K562 (cell line): Measurements from ENCODE around the gene SNPH. TPM values are rescaled to one million over a fixed set of nuclear protein-coding genes. Genes with fewer than 3 reads are reported as not detected.

Experiments used
- ATAC-seq: fragments of 200-7000 bp; cut with Tn5 transposase; 3 replicates; pipeline ENCODE4 v1.9.1; 2020; ENCODE audit warnings: moderate library complexity
- BruUV-seq: library from RNA; stranded (reverse); fragments of 400-500 nt; replicated peaks from 2 replicates; lab custom pipeline; 2021; lab: Mats Ljungman, UMichigan
- CTCF ChIA-PET: fragments of 300-600 bp; formaldehyde crosslinking; extraction: SDS; loops from one replicate; lab custom pipeline; 2021; ENCODE audit warnings: low intra/inter-chr PET ratio; lab: Yijun Ruan, JAX
- POLR2A ChIA-PET: fragments of 300-600, 350-650 bp; sonication (Branson Sonifier 250); formaldehyde crosslinking; extraction: SDS; loops from one replicate; lab custom pipeline; 2021; ENCODE audit warnings: antibody characterized with exemption, inconsistent platforms; lab: Yijun Ruan, JAX
- DNase-seq, 4 experiments: peaks; one replicate each; pipeline versions ENCODE4 v3.0.0 to v3.0.0-alpha.2; 2011 to 2018; ENCODE audit warnings: low spot score in 3 of 4, mixed read lengths in 3 of 4; ENCODE audit errors: extremely low read depth in 1 of 4
- FAIRE-seq: peaks from 2 replicates; lab custom pipeline; 2011; peaks lifted over from hg19 to GRCh38; lab: Jason Lieb, UNC
- H2AFZ ChIP-seq: 2 replicates; pipeline ENCODE4 v1.6.0; 2011; ENCODE audit warnings: low read depth, low read length, control low read depth, inconsistent platforms
- H3K27ac ChIP-seq: fragments of 200-600 bp; 3 replicates; pipeline ENCODE4 v1.8.0; 2011; ENCODE audit warnings: low read depth, mild to moderate bottlenecking, control low read depth, inconsistent platforms, low read length, moderate library complexity, mixed read lengths; ENCODE audit errors: extremely low read depth
- H3K27me3 ChIP-seq, 2 experiments: fragments of 300-600 bp in 1 of 2; 2 replicates in 1 of 2; 3 replicates in 1 of 2; pipeline versions ENCODE4 v1.6.0 to v1.8.0; 2011; ENCODE audit warnings: inconsistent platforms in 2 of 2, low read length in 2 of 2, mild to moderate bottlenecking in 1 of 2, mixed read lengths in 1 of 2, moderate library complexity in 1 of 2; ENCODE audit not compliant: control insufficient read depth in 2 of 2, insufficient read depth in 2 of 2
- H3K36me3 ChIP-seq: fragments of 300-600 bp; 3 replicates; pipeline ENCODE4 v1.8.0; 2011; ENCODE audit warnings: mild to moderate bottlenecking, low read length, inconsistent platforms; ENCODE audit not compliant: control insufficient read depth, insufficient read depth
- H3K4me1 ChIP-seq, 2 experiments: fragments of 200-600 bp in 1 of 2; replicated peaks in 1 of 2; 2 replicates in 1 of 2; 3 replicates in 1 of 2; pipeline versions ENCODE4 v1.5.1 to v1.8.0; 2011; ENCODE audit warnings: inconsistent platforms in 2 of 2, low read length in 2 of 2, mild to moderate bottlenecking in 1 of 2, mixed read lengths in 1 of 2, moderate library complexity in 1 of 2; ENCODE audit not compliant: control insufficient read depth in 2 of 2, insufficient read depth in 2 of 2
- H3K4me2 ChIP-seq: 2 replicates; pipeline ENCODE4 v1.6.1; 2011; ENCODE audit warnings: low read length, control low read depth, inconsistent platforms, mixed read lengths; ENCODE audit not compliant: insufficient read depth
- H3K4me3 ChIP-seq: fragments of 200-600 bp; sonication (generic), shearing (Covaris generic); 2 replicates; pipeline ENCODE4 v1.5.1; 2016; ENCODE audit warnings: control low read depth, inconsistent platforms
- H3K79me2 ChIP-seq: fragments of 200-600 bp; 3 replicates; pipeline ENCODE4 v1.8.0; 2011; ENCODE audit warnings: low read length, inconsistent platforms; ENCODE audit not compliant: control insufficient read depth, insufficient read depth
- H3K9ac ChIP-seq, 2 experiments: 2 replicates each; pipeline versions ENCODE4 v1.6.0 to v1.6.1; 2011; ENCODE audit warnings: low read depth in 2 of 2, low read length in 2 of 2, control low read depth in 1 of 2, inconsistent platforms in 1 of 2, mild to moderate bottlenecking in 1 of 2, mixed read lengths in 1 of 2; ENCODE audit not compliant: insufficient read depth in 1 of 2
- H3K9me1 ChIP-seq: one replicate; pipeline ENCODE4 v1.6.0; 2011; ENCODE audit warnings: inconsistent platforms, mild to moderate bottlenecking, low read length, moderate library complexity; ENCODE audit not compliant: control insufficient read depth, insufficient read depth
- H3K9me3 ChIP-seq: replicated peaks from 2 replicates; pipeline ENCODE4 v1.5.1; 2011; ENCODE audit warnings: low read depth, low read length, inconsistent platforms; ENCODE audit not compliant: control insufficient read depth, insufficient read depth
- H4K20me1 ChIP-seq: replicated peaks from 2 replicates; pipeline ENCODE4 v1.6.1; 2011; ENCODE audit warnings: low read length, inconsistent platforms, mixed read lengths; ENCODE audit not compliant: control insufficient read depth, insufficient read depth
- BDP1 ChIP-seq: IDR thresholded peaks from 3 replicates; pipeline ENCODE4 v1.6.1; 2011; ENCODE audit not compliant: insufficient read length, insufficient read depth
- CREB5 ChIP-seq: fragments of 250-450 bp; sonication (Bioruptor Pico); IDR thresholded peaks from 2 replicates; pipeline ENCODE4 v1.5.0; 2020; ENCODE audit warnings: mild to moderate bottlenecking
- ELF2 ChIP-seq: fragments of 250-450 bp; sonication (Bioruptor Pico); IDR thresholded peaks from 2 replicates; pipeline ENCODE4 v1.5.0; 2021; ENCODE audit warnings: mild to moderate bottlenecking
- EWSR1 ChIP-seq: fragments of 450-650 bp; IDR thresholded peaks from 2 replicates; pipeline ENCODE4 v1.6.1; 2018; ENCODE audit warnings: borderline replicate concordance, mild to moderate bottlenecking, low read depth, moderate library complexity; ENCODE audit not compliant: partially characterized antibody
- FOXJ2 ChIP-seq: fragments of 200-800 bp; sonication (Bioruptor generic); IDR thresholded peaks from 2 replicates; pipeline ENCODE4 v1.6.1; 2016; ENCODE audit warnings: missing genetic modification characterization, missing compliant biosample characterization
- HDAC3 ChIP-seq: fragments of 450-650 bp; IDR thresholded peaks from 2 replicates; pipeline ENCODE4 v1.6.1; 2018; ENCODE audit warnings: borderline replicate concordance, mild to moderate bottlenecking, moderate library complexity; ENCODE audit not compliant: partially characterized antibody
- HNRNPK ChIP-seq: fragments of 200-400 bp; formaldehyde crosslinking; IDR thresholded peaks from one replicate; pipeline ENCODE4 v1.6.1; 2018; ENCODE audit warnings: mild to moderate bottlenecking, low read depth, low read length; ENCODE audit not compliant: poor library complexity, severe bottlenecking
- MTA1 ChIP-seq: fragments of 450-650 bp; IDR thresholded peaks from 2 replicates; pipeline ENCODE4 v1.6.1; 2017; ENCODE audit warnings: borderline replicate concordance
- NFE2 ChIP-seq: IDR thresholded peaks from 2 replicates; pipeline ENCODE4 v1.6.1; 2014; ENCODE audit warnings: antibody characterized with exemption, low read depth
- RUNX1 ChIP-seq: sonication (generic); IDR thresholded peaks from 2 replicates; pipeline ENCODE4 v1.6.1; 2016; ENCODE audit warnings: antibody characterized with exemption, low read depth
- SAFB ChIP-seq: fragments of 200-400 bp; formaldehyde crosslinking; IDR thresholded peaks from 2 replicates; pipeline ENCODE4 v1.6.1; 2017; ENCODE audit warnings: low read depth, low read length, borderline replicate concordance
- SRSF3 ChIP-seq: fragments of 200-400 bp; formaldehyde crosslinking; IDR thresholded peaks from 2 replicates; pipeline ENCODE4 v1.6.1; 2016; ENCODE audit warnings: mild to moderate bottlenecking, low read length, moderate library complexity; ENCODE audit not compliant: insufficient read depth
- TBP ChIP-seq: optimal IDR thresholded peaks from 2 replicates; pipeline ENCODE3; 2011; ENCODE audit warnings: low read depth, low read length, improper control_type of control experiment
- TGIF2 ChIP-seq: sonication (generic); formaldehyde crosslinking; IDR thresholded peaks from 2 replicates; pipeline ENCODE4 v1.8.1; 2022; ENCODE audit warnings: mild to moderate bottlenecking, missing genetic modification reagents, moderate library complexity
- ZNF316 ChIP-seq: fragments of 450-650 bp; IDR thresholded peaks from 2 replicates; pipeline ENCODE4 v1.6.1; 2016
- ZNF717 ChIP-seq: fragments of 250-450 bp; sonication (Bioruptor Pico); IDR thresholded peaks from 2 replicates; pipeline ENCODE4 v1.5.0; 2021
- WGBS: fragments of 100-300 bp; shearing (Covaris generic); methylation state at CpG from one replicate; pipeline ENCODE4 v1.1.6; 2016; ENCODE audit warnings: low coverage, mixed read lengths; ENCODE audit not compliant: insufficient coverage; ENCODE audit errors: missing lambda C conversion rate; 5-methylcytosine and 5-hydroxymethylcytosine counted together
- in situ Hi-C: fragments of 300-500 bp; cut with MboI; formaldehyde crosslinking; loops from 4 replicates; pipeline ENCODE4 v1.15.0; 2018; ENCODE audit warnings: inconsistent platforms, mixed read lengths
- intact Hi-C: fragments of 100-400 bp; cut with micrococcal nuclease; formaldehyde crosslinking; loops from 2 replicates; pipeline ENCODE4 v1.14.2; 2022
- polyA plus RNA-seq, 8 experiments: library from polyadenylated mRNA; depleted of rRNA in 4 of 8; stranded (reverse) in 5 of 8; unstranded in 3 of 8; fragments of >200 nt; fragmentation: Nextera tagmentation in 2 of 8; fragmentation: Illumina TruSeq in 1 of 8; extraction: Ambion mirVana in 2 of 8; extraction: Trizol in 1 of 8; gene quantifications; 2 replicates each; pipeline versions ENCODE4 v1.2.1 to v1.2.3, GENCODE V29; 2011 to 2014; ENCODE audit warnings: inconsistent platforms in 1 of 8, missing spikeins in 1 of 8
- total RNA-seq, 7 experiments: library from RNA; depleted of rRNA in 6 of 7; stranded (reverse); fragments of >200 nt in 6 of 7; fragmentation: Illumina TruSeq in 2 of 7; extraction: Trizol in 2 of 7; gene quantifications; 2 replicates each; pipeline versions ENCODE4 v1.2.1 to v1.2.3, GENCODE V29; 2011 to 2021; ENCODE audit warnings: low replicate concordance in 1 of 7

Gene SNPH
- total and polyA plus RNA-seq, 9 of the 15 experiments (the other 6 are each of a cell fraction or from before 2014, with no cell fraction given): 0.03 to 4.2 (median 1.4) TPM

- in situ Hi-C loops (no loop called here), intact Hi-C loops (no loop called here)
- Histone ChIP-seq H3K9ac (no peak overlapping the region), H4K20me1 (no peaks in the 10 kb centered on the region), H3K9me1 (no peaks in the 10 kb centered on the region), H3K79me2 (no peaks in the 10 kb centered on the region), H3K4me3 (no peak overlapping the region), H3K27me3 (no peaks in the 10 kb centered on the region), H3K27ac (no peak overlapping the region), H3K4me2 (no peak overlapping the region), H3K9me3 (no peaks in the 10 kb centered on the region), H3K36me3 (peaks cover 29% of the 10 kb centered on the region), H3K4me1 (no peaks in the 10 kb centered on the region), H2AFZ (no peak overlapping the region)
- 83% methylated on average over 2 of the region's 9 CpGs for whole genome bisulfite sequencing
- ChIA-PET CTCF (no interaction called here), POLR2A (no interaction called here)
- TF ChIP-seq RUNX1: no peak
- TF ChIP-seq FOXJ2: no peak
- no peak for TF ChIP-seq ZNF316
- no peak for TF ChIP-seq MTA1
- TF ChIP-seq ZNF717 (CRISPR knock-in tag): no peak
- no peak for TF ChIP-seq HDAC3
- no peak for TF ChIP-seq EWSR1
- no peak for TF ChIP-seq SRSF3
- no peak for TF ChIP-seq TGIF2 (CRISPR knock-in tag)
- no peak for TF ChIP-seq BDP1
- TF ChIP-seq SAFB: no peak
- no peak for TF ChIP-seq CREB5
- TF ChIP-seq ELF2 (CRISPR knock-in tag): no peak
- TF ChIP-seq TBP: no peak
- TF ChIP-seq HNRNPK: no peak
- no peak for TF ChIP-seq NFE2
- BruUV-seq: no TSS peak
- FAIRE-seq (no peak), ATAC-seq (no peak), DNase-seq (no peak)
These were observed 92.0 kb downstream of the SNPH start for GRCh38 chr20:1357921-1358671.

Other genes starting within 250 kb of the SNPH start
Only the 7 nearest of the 8 such genes appear.
- gene PSMF1, start 147.7 kb upstream of the SNPH start, total RNA-seq (2014; rRNA removed): 17.9 and 26.5 TPM in 2 replicates
- gene PSMF1, start 147.7 kb upstream of the SNPH start, total RNA-seq (2014; rRNA removed; fragmentation: Illumina TruSeq; extraction: Trizol): 34.1 and 35.8 TPM in 2 replicates
- gene PSMF1, start 147.7 kb upstream of the SNPH start, total RNA-seq (2015; rRNA removed; fragmentation: Illumina TruSeq; extraction: Trizol): 29.4 and 33.8 TPM in 2 replicates
- gene PSMF1, start 147.7 kb upstream of the SNPH start, total RNA-seq (2021): 136 and 138 TPM in 2 replicates
- 33.2 and 77.8 TPM in 2 replicates for gene PSMF1, start 147.7 kb upstream of the SNPH start, polyA plus RNA-seq (2011; rRNA removed)
- 126 and 192 TPM in 2 replicates for gene PSMF1, start 147.7 kb upstream of the SNPH start, polyA plus RNA-seq (2014; fragmentation: Illumina TruSeq; extraction: Trizol)
- gene PSMF1, start 147.7 kb upstream of the SNPH start, polyA plus RNA-seq (2014; fragmentation: Nextera tagmentation; extraction: Ambion mirVana): 10 to 100 TPM in 1 of 2 experiments, 1 to 10 TPM in 1; 8.5 to 21.3 TPM
- 18.0 and 20.6 TPM in 2 replicates for gene PSMF1, start 147.7 kb upstream of the SNPH start, polyA plus RNA-seq (2014; rRNA removed)
- 14.9 and 18.4 TPM in 2 replicates for gene TMEM74B, start 81.3 kb upstream of the SNPH start, total RNA-seq (2014; rRNA removed)
- 3.9 and 5.0 TPM in 2 replicates for gene TMEM74B, start 81.3 kb upstream of the SNPH start, total RNA-seq (2014; rRNA removed; fragmentation: Illumina TruSeq; extraction: Trizol)
- gene TMEM74B, start 81.3 kb upstream of the SNPH start, total RNA-seq (2015; rRNA removed; fragmentation: Illumina TruSeq; extraction: Trizol): 6.7 and 7.5 TPM in 2 replicates
- gene TMEM74B, start 81.3 kb upstream of the SNPH start, total RNA-seq (2021): 18.3 and 18.5 TPM in 2 replicates
- gene TMEM74B, start 81.3 kb upstream of the SNPH start, polyA plus RNA-seq (2011; rRNA removed): 11.2 and 25.4 TPM in 2 replicates
- gene TMEM74B, start 81.3 kb upstream of the SNPH start, polyA plus RNA-seq (2014; fragmentation: Illumina TruSeq; extraction: Trizol): 7.5 and 8.3 TPM in 2 replicates
- 1 to 10 TPM in 1 of 2 experiments, under 1 TPM in 1; 0.24 to 1.2 TPM for gene TMEM74B, start 81.3 kb upstream of the SNPH start, polyA plus RNA-seq (2014; fragmentation: Nextera tagmentation; extraction: Ambion mirVana)
- 19.0 and 22.2 TPM in 2 replicates for gene TMEM74B, start 81.3 kb upstream of the SNPH start, polyA plus RNA-seq (2014; rRNA removed)
- not detected in 2 replicates for gene C20orf202, start 62.8 kb upstream of the SNPH start, total RNA-seq (2014; rRNA removed)
- 0.19 TPM in 1 of 2 replicates, not detected in the other for gene C20orf202, start 62.8 kb upstream of the SNPH start, total RNA-seq (2014; rRNA removed; fragmentation: Illumina TruSeq; extraction: Trizol)
- 0.15 TPM in 1 of 2 replicates, not detected in the other for gene C20orf202, start 62.8 kb upstream of the SNPH start, total RNA-seq (2015; rRNA removed; fragmentation: Illumina TruSeq; extraction: Trizol)
- gene C20orf202, start 62.8 kb upstream of the SNPH start, total RNA-seq (2021): 0.11 TPM in 1 of 2 replicates, not detected in the other
- 0.24 and 0.49 TPM in 2 replicates for gene C20orf202, start 62.8 kb upstream of the SNPH start, polyA plus RNA-seq (2011; rRNA removed)
- gene C20orf202, start 62.8 kb upstream of the SNPH start, polyA plus RNA-seq (2014; fragmentation: Illumina TruSeq; extraction: Trizol): 0.18 TPM in 1 of 2 replicates, not detected in the other
- gene C20orf202, start 62.8 kb upstream of the SNPH start, polyA plus RNA-seq (2014; fragmentation: Nextera tagmentation; extraction: Ambion mirVana): under 1 TPM; 0.03 to 0.06 TPM
- gene C20orf202, start 62.8 kb upstream of the SNPH start, polyA plus RNA-seq (2014; rRNA removed): 0.07 and 0.15 TPM in 2 replicates
- 0.45 TPM in 2 replicates for gene RAD21L1, start 40.2 kb upstream of the SNPH start, total RNA-seq (2014; rRNA removed)
- gene RAD21L1, start 40.2 kb upstream of the SNPH start, total RNA-seq (2014; rRNA removed; fragmentation: Illumina TruSeq; extraction: Trizol): 0.44 and 1.1 TPM in 2 replicates
- gene RAD21L1, start 40.2 kb upstream of the SNPH start, total RNA-seq (2015; rRNA removed; fragmentation: Illumina TruSeq; extraction: Trizol): 0.23 and 0.29 TPM in 2 replicates
- 1.3 and 1.7 TPM in 2 replicates for gene RAD21L1, start 40.2 kb upstream of the SNPH start, total RNA-seq (2021)
- 1.4 and 1.7 TPM in 2 replicates for gene RAD21L1, start 40.2 kb upstream of the SNPH start, polyA plus RNA-seq (2011; rRNA removed)
- gene RAD21L1, start 40.2 kb upstream of the SNPH start, polyA plus RNA-seq (2014; fragmentation: Illumina TruSeq; extraction: Trizol): 0.65 and 0.69 TPM in 2 replicates
- under 1 TPM in 1 of 2 experiments, not detected in 1; 0.17 TPM for gene RAD21L1, start 40.2 kb upstream of the SNPH start, polyA plus RNA-seq (2014; fragmentation: Nextera tagmentation; extraction: Ambion mirVana)
- gene RAD21L1, start 40.2 kb upstream of the SNPH start, polyA plus RNA-seq (2014; rRNA removed): 0.24 and 0.42 TPM in 2 replicates
- gene SDCBP2, start 62.8 kb downstream of the SNPH start, total RNA-seq (2014; rRNA removed): 0.27 and 1.6 TPM in 2 replicates
- gene SDCBP2, start 62.8 kb downstream of the SNPH start, total RNA-seq (2014; rRNA removed; fragmentation: Illumina TruSeq; extraction: Trizol): 0.77 and 0.80 TPM in 2 replicates
- 0.91 and 1.2 TPM in 2 replicates for gene SDCBP2, start 62.8 kb downstream of the SNPH start, total RNA-seq (2015; rRNA removed; fragmentation: Illumina TruSeq; extraction: Trizol)
- 1.0 and 1.2 TPM in 2 replicates for gene SDCBP2, start 62.8 kb downstream of the SNPH start, total RNA-seq (2021)
- 0.71 and 2.1 TPM in 2 replicates for gene SDCBP2, start 62.8 kb downstream of the SNPH start, polyA plus RNA-seq (2011; rRNA removed)
- 0.97 and 1.3 TPM in 2 replicates for gene SDCBP2, start 62.8 kb downstream of the SNPH start, polyA plus RNA-seq (2014; fragmentation: Illumina TruSeq; extraction: Trizol)
- gene SDCBP2, start 62.8 kb downstream of the SNPH start, polyA plus RNA-seq (2014; fragmentation: Nextera tagmentation; extraction: Ambion mirVana): under 1 TPM; 0.06 to 0.07 TPM
- 1.2 and 1.3 TPM in 2 replicates for gene SDCBP2, start 62.8 kb downstream of the SNPH start, polyA plus RNA-seq (2014; rRNA removed)
- gene FKBP1A, start 126.8 kb downstream of the SNPH start, total RNA-seq (2014; rRNA removed): 48.8 and 78.3 TPM in 2 replicates
- 69.9 and 73.3 TPM in 2 replicates for gene FKBP1A, start 126.8 kb downstream of the SNPH start, total RNA-seq (2014; rRNA removed; fragmentation: Illumina TruSeq; extraction: Trizol)
- gene FKBP1A, start 126.8 kb downstream of the SNPH start, total RNA-seq (2015; rRNA removed; fragmentation: Illumina TruSeq; extraction: Trizol): 86.0 and 89.6 TPM in 2 replicates
- gene FKBP1A, start 126.8 kb downstream of the SNPH start, total RNA-seq (2021): 176 and 177 TPM in 2 replicates
- 368 and 488 TPM in 2 replicates for gene FKBP1A, start 126.8 kb downstream of the SNPH start, polyA plus RNA-seq (2011; rRNA removed)
- 451 and 502 TPM in 2 replicates for gene FKBP1A, start 126.8 kb downstream of the SNPH start, polyA plus RNA-seq (2014; fragmentation: Illumina TruSeq; extraction: Trizol)
- 10 to 100 TPM; 63.5 to 82.4 TPM for gene FKBP1A, start 126.8 kb downstream of the SNPH start, polyA plus RNA-seq (2014; fragmentation: Nextera tagmentation; extraction: Ambion mirVana)
- 193 and 223 TPM in 2 replicates for gene FKBP1A, start 126.8 kb downstream of the SNPH start, polyA plus RNA-seq (2014; rRNA removed)
- gene NSFL1C, start 200.6 kb downstream of the SNPH start, total RNA-seq (2014; rRNA removed): 69.8 and 82.5 TPM in 2 replicates
- gene NSFL1C, start 200.6 kb downstream of the SNPH start, total RNA-seq (2014; rRNA removed; fragmentation: Illumina TruSeq; extraction: Trizol): 27.2 and 29.9 TPM in 2 replicates
- 35.4 and 36.3 TPM in 2 replicates for gene NSFL1C, start 200.6 kb downstream of the SNPH start, total RNA-seq (2015; rRNA removed; fragmentation: Illumina TruSeq; extraction: Trizol)
- gene NSFL1C, start 200.6 kb downstream of the SNPH start, total RNA-seq (2021): 97.3 and 99.1 TPM in 2 replicates
- gene NSFL1C, start 200.6 kb downstream of the SNPH start, polyA plus RNA-seq (2011; rRNA removed): 20.8 and 26.5 TPM in 2 replicates
- gene NSFL1C, start 200.6 kb downstream of the SNPH start, polyA plus RNA-seq (2014; fragmentation: Illumina TruSeq; extraction: Trizol): 104 and 119 TPM in 2 replicates
- 10 to 100 TPM; 39.3 to 47.0 TPM for gene NSFL1C, start 200.6 kb downstream of the SNPH start, polyA plus RNA-seq (2014; fragmentation: Nextera tagmentation; extraction: Ambion mirVana)
- 53.8 and 71.3 TPM in 2 replicates for gene NSFL1C, start 200.6 kb downstream of the SNPH start, polyA plus RNA-seq (2014; rRNA removed)